HCT116 (cell line): ENCODE data around the gene GALE. TPM values are rescaled to one million over a fixed set of nuclear protein-coding genes. Genes with fewer than 3 reads are reported as not detected.
A peak's percentile ranks its signal among the peaks of the same experiment; 100 is the strongest.

ENCODE experiments used
- ATAC-seq: fragments of 200-7000 bp; cut with Tn5 transposase; 2 replicates; pipeline ENCODE4 v1.9.1; 2020; ENCODE audit warnings: mild to moderate bottlenecking, moderate library complexity
- BruUV-seq: library from RNA; stranded (reverse); fragments of 400-500 nt; replicated peaks from 2 replicates; lab custom pipeline; 2021; lab: Mats Ljungman, UMichigan
- CTCF ChIA-PET: fragments of 300-600 bp; sonication (Branson Sonifier 250); formaldehyde crosslinking; loops from one replicate; lab custom pipeline; 2021; ENCODE audit warnings: antibody characterized with exemption; lab: Charles Lee
- POLR2A ChIA-PET: fragments of 300-600, 350-600 bp; sonication (Branson Sonifier 250); formaldehyde crosslinking; loops from one replicate; lab custom pipeline; 2021; ENCODE audit warnings: antibody characterized with exemption; lab: Charles Lee
- RAD21 ChIA-PET, 2 experiments: fragments of 300-600 bp; sonication (Branson Sonifier 250); formaldehyde crosslinking; loops; one replicate each; lab custom pipeline; 2023; ENCODE audit warnings: low total read pairs in 2 of 2; ENCODE audit not compliant: uncharacterized antibody in 2 of 2, unreplicated experiment in 2 of 2, low non-redundant PET in 1 of 2; lab: Charles Lee
- DNase-seq: peaks from one replicate; pipeline ENCODE4 v3.0.0-alpha.2; 2010; ENCODE audit warnings: low read depth, low spot score
- H2AFZ ChIP-seq: fragments of 200-600 bp; shearing (Covaris generic), sonication (generic); 2 replicates; pipeline ENCODE4 v1.6.1; 2017; ENCODE audit warnings: low read depth, mixed run types, mixed read lengths, antibody characterized with exemption, low read length; ENCODE audit not compliant: poor library complexity, severe bottlenecking
- H3K27ac ChIP-seq: 2 replicates; pipeline ENCODE4 v1.5.1; 2012; ENCODE audit warnings: low read depth, low read length
- H3K27me3 ChIP-seq: fragments of 200-600 bp; sonication (generic); 2 replicates; pipeline ENCODE4 v1.6.1; 2016; ENCODE audit warnings: mixed run types, low read length, mixed read lengths; ENCODE audit not compliant: insufficient read depth
- H3K36me3 ChIP-seq, 2 experiments: fragments of 200-500 bp in 1 of 2; fragments of 200-600 bp in 1 of 2; sonication (Bioruptor generic) in 1 of 2; sonication (generic) in 1 of 2; 2 replicates each; pipeline versions ENCODE4 v1.5.1 to v1.6.1; 2014 to 2016; ENCODE audit warnings: low read length in 2 of 2, inconsistent platforms in 1 of 2, mixed read lengths in 1 of 2, mixed run types in 1 of 2; ENCODE audit not compliant: insufficient read depth in 2 of 2, control insufficient read depth in 1 of 2
- H3K4me1 ChIP-seq, 2 experiments: fragments of 200-600 bp in 1 of 2; sonication (generic) in 1 of 2; 2 replicates each; pipeline versions ENCODE4 v1.5.1 to v1.6.1; 2012 to 2017; ENCODE audit warnings: low read length in 2 of 2, inconsistent platforms in 1 of 2, mild to moderate bottlenecking in 1 of 2, mixed read lengths in 1 of 2, mixed run types in 1 of 2, moderate library complexity in 1 of 2; ENCODE audit not compliant: insufficient read depth in 2 of 2, control insufficient read depth in 1 of 2
- H3K4me2 ChIP-seq: fragments of 200-600 bp; sonication (generic); 2 replicates; pipeline ENCODE4 v1.6.1; 2017; ENCODE audit warnings: mixed run types, low read length, mixed read lengths
- H3K4me3 ChIP-seq, 2 experiments: fragments of 200-600 bp in 1 of 2; sonication (generic) in 1 of 2; replicated peaks in 1 of 2; 2 replicates each; pipeline ENCODE4 v1.5.1; 2011 to 2016; ENCODE audit warnings: low read length in 2 of 2, control low read depth in 1 of 2, low read depth in 1 of 2, mild to moderate bottlenecking in 1 of 2, mixed read lengths in 1 of 2, mixed run types in 1 of 2
- H3K79me2 ChIP-seq: fragments of 200-600 bp; sonication (generic); 2 replicates; pipeline ENCODE4 v1.6.1; 2017; ENCODE audit warnings: mild to moderate bottlenecking, mixed run types, low read length, moderate library complexity, mixed read lengths; ENCODE audit not compliant: insufficient read depth
- H3K9ac ChIP-seq: fragments of 200-600 bp; sonication (generic); 2 replicates; pipeline ENCODE4 v1.6.1; 2016; ENCODE audit warnings: low read length, mixed read lengths
- H3K9me2 ChIP-seq: fragments of 200-600 bp; sonication (generic), shearing (Covaris generic); 2 replicates; pipeline ENCODE4 v1.6.1; 2017; ENCODE audit warnings: mixed run types, mild to moderate bottlenecking, moderate library complexity; ENCODE audit not compliant: insufficient read depth
- H3K9me3 ChIP-seq, 2 experiments: fragments of 200-500 bp in 1 of 2; fragments of 200-600 bp in 1 of 2; sonication (Bioruptor generic) in 1 of 2; sonication (generic) in 1 of 2; 2 replicates each; pipeline ENCODE4 v1.6.1; 2014 to 2017; ENCODE audit warnings: low read length in 2 of 2, mixed read lengths in 2 of 2, inconsistent platforms in 1 of 2, low read depth in 1 of 2, mild to moderate bottlenecking in 1 of 2, mixed run types in 1 of 2, moderate library complexity in 1 of 2; ENCODE audit not compliant: control insufficient read depth in 1 of 2, insufficient read depth in 1 of 2
- H4K20me1 ChIP-seq: fragments of 200-600 bp; sonication (generic), shearing (Covaris generic); 2 replicates; pipeline ENCODE4 v1.6.1; 2017; ENCODE audit warnings: mixed run types, mild to moderate bottlenecking, moderate library complexity; ENCODE audit not compliant: insufficient read depth
- CBX3 ChIP-seq: IDR thresholded peaks from 2 replicates; pipeline ENCODE4 v1.6.1; 2012; ENCODE audit warnings: low read depth
- EGR1 ChIP-seq: IDR thresholded peaks from 2 replicates; pipeline ENCODE4 v1.6.1; 2012; ENCODE audit warnings: low read depth
- FOSL1 ChIP-seq: IDR thresholded peaks from 2 replicates; pipeline ENCODE4 v1.6.1; 2012; ENCODE audit warnings: low read depth
- JUND ChIP-seq: IDR thresholded peaks from 2 replicates; pipeline ENCODE4 v1.6.1; 2012
- POLR2A ChIP-seq: IDR thresholded peaks from 2 replicates; pipeline ENCODE4 v1.7.0; 2011; ENCODE audit warnings: borderline replicate concordance; ENCODE audit not compliant: insufficient read depth, insufficient read length; ENCODE audit errors: extremely low read depth
- RAD21 ChIP-seq: IDR thresholded peaks from 2 replicates; pipeline ENCODE4 v1.6.1; 2012; ENCODE audit warnings: low read depth, mild to moderate bottlenecking
- SIN3A ChIP-seq: IDR thresholded peaks from 2 replicates; pipeline ENCODE4 v1.6.1; 2012; ENCODE audit warnings: low read depth
- SP1 ChIP-seq: IDR thresholded peaks from 2 replicates; pipeline ENCODE4 v1.6.1; 2012; ENCODE audit warnings: low read depth
- SRF ChIP-seq: IDR thresholded peaks from 2 replicates; pipeline ENCODE4 v1.6.1; 2012; ENCODE audit warnings: low read depth
- TCF7L2 ChIP-seq: IDR thresholded peaks from 2 replicates; pipeline ENCODE4 v1.7.0; 2011; ENCODE audit warnings: borderline replicate concordance, inconsistent platforms; ENCODE audit not compliant: insufficient read depth, insufficient read length; ENCODE audit errors: extremely low read depth
- YY1 ChIP-seq: IDR thresholded peaks from 2 replicates; pipeline ENCODE4 v1.6.1; 2011; ENCODE audit warnings: low read length, low read depth, moderate library complexity, mild to moderate bottlenecking; ENCODE audit not compliant: insufficient replicate concordance; ENCODE audit errors: extremely low read depth
- ZFX ChIP-seq: fragments of 450-650 bp; IDR thresholded peaks from 2 replicates; pipeline ENCODE4 v1.6.1; 2017
- ZNF274 ChIP-seq: fragments of 200-500 bp; sonication (Bioruptor generic); IDR thresholded peaks from 2 replicates; pipeline ENCODE4 v1.6.1; 2014; ENCODE audit warnings: mild to moderate bottlenecking, low read depth, low read length, inconsistent platforms
- intact Hi-C: fragments of 100-400 bp; cut with micrococcal nuclease; formaldehyde crosslinking; loops from 2 replicates; pipeline ENCODE4 v1.10.0; 2022
- total RNA-seq: library from RNA; stranded (reverse); gene quantifications from one replicate; pipeline ENCODE4 v1.2.1, GENCODE V29; 2021; ENCODE audit not compliant: unreplicated experiment
- TF ChIP-seq, protein P1 (sequence below): IDR thresholded peaks from 2 replicates; pipeline ENCODE4 v1.6.1; 2012; ENCODE audit warnings: low read depth
- TF ChIP-seq, protein P2 (sequence below): IDR thresholded peaks from 2 replicates; pipeline ENCODE4 v1.6.1; 2011; ENCODE audit warnings: mild to moderate bottlenecking, low read length, moderate library complexity; ENCODE audit not compliant: insufficient replicate concordance; ENCODE audit errors: extremely low read depth

Gene GALE
- total RNA-seq, 1 experiment from 2014 or later: 114 TPM

DNA sequence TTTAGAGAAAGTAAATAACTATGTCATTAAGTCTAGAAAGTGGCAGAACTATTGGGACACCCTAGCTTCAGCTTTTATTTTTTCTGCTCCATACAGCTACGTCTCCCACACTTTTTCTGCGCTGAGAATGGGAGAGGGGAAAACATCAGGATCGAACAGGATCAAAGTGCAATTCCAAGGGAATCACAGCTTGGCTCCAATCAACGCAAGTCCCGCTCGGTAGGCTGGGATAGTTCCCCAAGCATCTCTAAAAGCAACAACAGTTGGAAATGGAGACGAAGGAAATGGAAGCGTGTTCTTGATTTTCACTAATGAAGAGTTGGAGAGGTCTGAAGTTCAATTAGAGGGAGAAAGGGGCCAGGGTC lies 24.1 kb upstream of the GALE start:
- Histone ChIP-seq H3K9me3 (no peaks in the 10 kb centered on the region), H2AFZ (no peak overlapping the region)
- intact Hi-C loops: no loop called here

More for the DNA sequence above, 24.1 kb upstream of the GALE start:
- Histone ChIP-seq H3K9me2 (no peaks in the 10 kb centered on the region), H3K4me3 (peak overlapping the region; percentile 81 to 99), H3K27ac (peak overlapping the region; percentile 75), H3K36me3 (no peaks in the 10 kb centered on the region), H3K79me2 (peaks cover 11% of the 10 kb centered on the region), H3K4me2 (peak overlapping the region; percentile 88), H3K9ac (peak overlapping the region; percentile 88), H3K4me1 (peaks cover 2 to 13% of the 10 kb centered on the region in 2 experiments; a peak in 3 of 4 replicates), H3K27me3 (no peaks in the 10 kb centered on the region), H4K20me1 (no peaks in the 10 kb centered on the region)
- RAD21 ChIA-PET: no interaction called here
- POLR2A ChIA-PET: interaction anchor here (1.0 to 1.5 kb wide), 3 partner anchors 23 to 53 kb away, joined by 3 to 4 read pairs (median 3); no protein-coding TSS in a partner anchor
- CTCF ChIA-PET: interaction anchor here (2.6 kb wide), 1 partner anchor 14 kb away, joined by 16 read pairs; no protein-coding TSS in a partner anchor
- TF ChIP-seq TCF7L2 (no peak), YY1 (no peak), ZFX (no peak), JUND (no peak), SP1 (no peak), ZNF274 (no peak), CBX3 (no peak), SIN3A (no peak), SRF (no peak), RAD21 (no peak), FOSL1 (no peak), EGR1 (no peak), POLR2A (no peak)
- TF ChIP-seq, protein P1, sequence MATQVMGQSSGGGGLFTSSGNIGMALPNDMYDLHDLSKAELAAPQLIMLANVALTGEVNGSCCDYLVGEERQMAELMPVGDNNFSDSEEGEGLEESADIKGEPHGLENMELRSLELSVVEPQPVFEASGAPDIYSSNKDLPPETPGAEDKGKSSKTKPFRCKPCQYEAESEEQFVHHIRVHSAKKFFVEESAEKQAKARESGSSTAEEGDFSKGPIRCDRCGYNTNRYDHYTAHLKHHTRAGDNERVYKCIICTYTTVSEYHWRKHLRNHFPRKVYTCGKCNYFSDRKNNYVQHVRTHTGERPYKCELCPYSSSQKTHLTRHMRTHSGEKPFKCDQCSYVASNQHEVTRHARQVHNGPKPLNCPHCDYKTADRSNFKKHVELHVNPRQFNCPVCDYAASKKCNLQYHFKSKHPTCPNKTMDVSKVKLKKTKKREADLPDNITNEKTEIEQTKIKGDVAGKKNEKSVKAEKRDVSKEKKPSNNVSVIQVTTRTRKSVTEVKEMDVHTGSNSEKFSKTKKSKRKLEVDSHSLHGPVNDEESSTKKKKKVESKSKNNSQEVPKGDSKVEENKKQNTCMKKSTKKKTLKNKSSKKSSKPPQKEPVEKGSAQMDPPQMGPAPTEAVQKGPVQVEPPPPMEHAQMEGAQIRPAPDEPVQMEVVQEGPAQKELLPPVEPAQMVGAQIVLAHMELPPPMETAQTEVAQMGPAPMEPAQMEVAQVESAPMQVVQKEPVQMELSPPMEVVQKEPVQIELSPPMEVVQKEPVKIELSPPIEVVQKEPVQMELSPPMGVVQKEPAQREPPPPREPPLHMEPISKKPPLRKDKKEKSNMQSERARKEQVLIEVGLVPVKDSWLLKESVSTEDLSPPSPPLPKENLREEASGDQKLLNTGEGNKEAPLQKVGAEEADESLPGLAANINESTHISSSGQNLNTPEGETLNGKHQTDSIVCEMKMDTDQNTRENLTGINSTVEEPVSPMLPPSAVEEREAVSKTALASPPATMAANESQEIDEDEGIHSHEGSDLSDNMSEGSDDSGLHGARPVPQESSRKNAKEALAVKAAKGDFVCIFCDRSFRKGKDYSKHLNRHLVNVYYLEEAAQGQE: no peak
- TF ChIP-seq, protein P2, sequence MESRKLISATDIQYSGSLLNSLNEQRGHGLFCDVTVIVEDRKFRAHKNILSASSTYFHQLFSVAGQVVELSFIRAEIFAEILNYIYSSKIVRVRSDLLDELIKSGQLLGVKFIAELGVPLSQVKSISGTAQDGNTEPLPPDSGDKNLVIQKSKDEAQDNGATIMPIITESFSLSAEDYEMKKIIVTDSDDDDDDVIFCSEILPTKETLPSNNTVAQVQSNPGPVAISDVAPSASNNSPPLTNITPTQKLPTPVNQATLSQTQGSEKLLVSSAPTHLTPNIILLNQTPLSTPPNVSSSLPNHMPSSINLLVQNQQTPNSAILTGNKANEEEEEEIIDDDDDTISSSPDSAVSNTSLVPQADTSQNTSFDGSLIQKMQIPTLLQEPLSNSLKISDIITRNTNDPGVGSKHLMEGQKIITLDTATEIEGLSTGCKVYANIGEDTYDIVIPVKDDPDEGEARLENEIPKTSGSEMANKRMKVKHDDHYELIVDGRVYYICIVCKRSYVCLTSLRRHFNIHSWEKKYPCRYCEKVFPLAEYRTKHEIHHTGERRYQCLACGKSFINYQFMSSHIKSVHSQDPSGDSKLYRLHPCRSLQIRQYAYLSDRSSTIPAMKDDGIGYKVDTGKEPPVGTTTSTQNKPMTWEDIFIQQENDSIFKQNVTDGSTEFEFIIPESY: no peak
- DNase-seq: no peak
- no peak for ATAC-seq
- BruUV-seq: TSS peak; percentile 80
